ENCODE measurements around the gene BTBD3.

The BTBD3 gene

GRCh38 chr20:11918391-11918845, 725 bp downstream of the BTBD3 start:
- DNase-seq = no peak

DNA sequence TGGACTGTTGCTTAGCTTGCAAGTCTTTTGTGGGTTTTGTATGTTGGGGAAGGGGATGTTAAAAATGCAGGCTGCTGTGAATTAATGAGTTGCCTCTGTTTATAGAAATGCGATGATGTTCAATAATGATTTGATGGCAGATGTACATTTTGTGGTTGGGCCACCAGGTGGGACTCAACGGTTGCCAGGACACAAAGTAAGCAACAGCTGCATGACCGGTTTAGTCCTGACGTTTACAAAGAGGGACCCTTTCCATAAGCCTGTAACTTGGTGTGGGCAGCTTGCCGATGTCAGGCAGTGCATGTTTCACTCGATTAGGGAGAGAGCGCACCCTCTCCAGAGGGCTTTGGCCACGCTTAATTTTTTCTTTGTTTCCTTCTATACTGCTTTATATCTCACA, 1.3 kb downstream of the BTBD3 start:
- DNase-seq = no peak

GRCh38 chr20:11919581-11919980, 1.9 kb downstream of the BTBD3 start:
- DNase-seq = no peak

- DNase-seq = no peak
Measured at GRCh38 chr20:11920083-11920482, 2.4 kb downstream of the BTBD3 start.

DNA sequence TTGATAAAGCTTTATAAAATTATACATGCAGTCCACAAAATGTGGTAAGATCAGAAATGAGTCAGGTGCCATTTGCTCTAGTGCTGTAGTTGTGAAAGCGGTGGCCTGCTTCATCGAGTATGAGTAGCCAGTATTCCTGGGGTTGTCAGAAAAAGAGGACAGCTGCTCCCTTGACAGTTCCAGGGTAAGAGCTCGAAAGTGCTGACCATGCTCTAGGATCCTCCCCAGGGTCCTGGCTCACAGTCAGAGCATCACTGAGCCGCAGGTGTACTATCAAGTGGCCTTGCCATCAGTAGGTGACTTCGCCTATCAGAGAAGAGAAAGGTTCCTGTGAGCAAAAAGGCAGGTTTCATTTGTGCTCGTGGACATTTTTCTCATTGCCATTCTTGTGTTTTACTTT, 3.6 kb downstream of the BTBD3 start:
- no peak for DNase-seq

DNA sequence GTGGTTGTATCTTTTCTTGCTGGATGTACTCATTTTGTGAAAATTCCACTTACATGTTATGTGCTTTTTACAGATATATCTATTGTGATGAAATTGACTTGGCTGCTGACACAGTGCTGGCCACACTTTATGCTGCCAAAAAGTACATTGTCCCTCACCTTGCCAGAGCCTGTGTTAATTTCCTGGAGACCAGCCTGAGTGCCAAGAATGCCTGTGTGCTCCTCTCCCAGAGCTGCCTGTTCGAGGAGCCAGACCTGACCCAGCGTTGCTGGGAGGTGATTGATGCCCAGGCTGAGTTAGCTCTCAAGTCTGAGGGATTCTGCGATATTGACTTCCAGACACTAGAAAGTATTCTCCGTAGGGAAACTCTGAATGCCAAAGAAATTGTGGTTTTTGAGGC, 4.9 kb downstream of the BTBD3 start:
- DNase-seq = no peak

- DNase-seq = no peak
Measured at GRCh38 chr20:11924923-11925322, 7.2 kb downstream of the BTBD3 start.

GRCh38 chr20:11926292-11926998, 8.8 kb downstream of the BTBD3 start:
- DNase-seq = no peak

- DNase-seq = no peak
Measured at GRCh38 chr20:11929947-11930346, 12.3 kb downstream of the BTBD3 start.

GRCh38 chr20:11935212-11936154, 17.8 kb downstream of the BTBD3 start:
- no peak for DNase-seq

GRCh38 chr20:11936157-11936556, 18.5 kb downstream of the BTBD3 start:
- no peak for DNase-seq

GRCh38 chr20:11937230-11937629, 19.5 kb downstream of the BTBD3 start:
- DNase-seq = no peak

- DNase-seq = no peak
Measured at GRCh38 chr20:11941593-11942246, 24.0 kb downstream of the BTBD3 start.

GRCh38 chr20:11943778-11944177, 26.1 kb downstream of the BTBD3 start:
- no peak for DNase-seq

- DNase-seq = no peak
Measured at GRCh38 chr20:11948806-11949205, 31.1 kb downstream of the BTBD3 start.

DNA sequence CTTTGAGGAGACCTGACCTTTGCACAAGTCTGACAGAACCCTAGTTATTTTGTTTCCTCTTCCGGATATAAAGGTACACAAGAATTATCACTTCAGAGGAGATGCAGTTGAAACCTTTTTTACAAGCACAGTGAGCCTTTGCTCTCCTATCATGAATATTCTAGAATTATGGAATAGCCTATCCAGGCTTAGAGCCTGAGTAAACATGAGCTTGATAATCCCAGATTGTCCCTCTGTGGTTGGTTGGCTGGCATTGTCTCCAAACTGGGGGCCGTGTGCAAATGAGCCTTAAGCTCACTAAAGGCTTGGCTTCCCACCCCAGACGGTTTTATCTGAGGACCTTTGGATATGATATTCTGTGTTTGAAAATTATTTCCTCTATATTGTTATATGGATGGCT, 32.0 kb downstream of the BTBD3 start:
- DNase-seq = no peak

GRCh38 chr20:11951696-11952095, 34.0 kb downstream of the BTBD3 start:
- no peak for DNase-seq

DNA sequence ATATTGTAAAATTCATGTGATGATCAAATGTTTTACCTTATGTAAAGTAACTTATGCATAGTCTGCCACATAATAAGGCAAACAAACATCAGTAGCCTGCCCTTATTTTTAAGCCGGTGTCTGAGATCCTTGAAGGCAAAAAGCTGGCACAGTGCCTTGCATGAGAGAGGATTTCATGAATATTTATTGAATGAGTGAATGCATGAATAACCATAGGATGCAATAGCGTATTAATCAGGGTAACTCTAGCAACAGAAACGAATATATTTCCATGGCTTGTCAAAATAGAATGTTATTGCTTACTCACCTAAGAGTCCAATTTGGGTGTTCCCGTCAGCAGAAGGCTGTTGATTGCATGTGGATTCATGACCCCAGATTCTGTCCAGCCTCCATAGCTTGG, 34.9 kb downstream of the BTBD3 start:
- no peak for DNase-seq

DNA sequence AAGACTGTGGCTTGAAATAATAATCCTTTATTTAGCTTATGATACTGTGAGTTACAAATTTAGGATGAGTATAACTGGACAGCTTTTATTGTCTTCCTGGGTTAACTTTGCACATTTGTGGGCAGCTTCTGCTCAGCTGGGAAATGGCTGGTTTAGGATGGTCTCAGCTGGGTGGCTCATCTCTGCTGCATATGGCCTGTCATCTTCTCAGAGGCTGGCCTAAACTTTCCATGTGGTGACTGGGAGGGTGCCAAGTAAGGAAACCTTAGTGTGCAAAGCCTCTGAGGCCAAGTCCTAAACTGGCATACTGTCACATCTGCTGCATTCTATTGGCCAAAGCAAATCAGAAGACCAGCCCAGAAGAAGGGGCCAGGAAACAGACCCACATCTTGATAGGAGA, 40.2 kb downstream of the BTBD3 start:
- DNase-seq = no peak

DNA sequence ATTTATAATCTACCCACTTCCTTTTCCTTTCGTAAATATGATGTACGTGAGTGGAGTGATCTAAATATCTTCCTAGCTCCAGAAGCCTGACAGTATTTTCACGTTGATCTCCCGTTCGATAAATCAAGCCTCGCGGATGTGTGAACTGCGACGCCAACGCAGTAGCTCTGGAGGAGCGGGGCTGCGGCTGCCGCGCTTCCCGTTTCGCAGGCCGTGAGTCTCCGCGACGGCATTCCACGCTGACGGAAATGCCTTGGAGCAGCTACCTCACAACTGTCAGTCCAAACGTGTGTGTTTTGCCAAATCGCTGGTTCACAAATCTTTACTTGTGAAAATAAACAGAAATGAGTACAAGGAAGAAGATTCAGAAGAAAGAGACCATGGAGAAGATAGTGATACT, 41.2 kb downstream of the BTBD3 start:
- DNase-seq = no peak

DNA sequence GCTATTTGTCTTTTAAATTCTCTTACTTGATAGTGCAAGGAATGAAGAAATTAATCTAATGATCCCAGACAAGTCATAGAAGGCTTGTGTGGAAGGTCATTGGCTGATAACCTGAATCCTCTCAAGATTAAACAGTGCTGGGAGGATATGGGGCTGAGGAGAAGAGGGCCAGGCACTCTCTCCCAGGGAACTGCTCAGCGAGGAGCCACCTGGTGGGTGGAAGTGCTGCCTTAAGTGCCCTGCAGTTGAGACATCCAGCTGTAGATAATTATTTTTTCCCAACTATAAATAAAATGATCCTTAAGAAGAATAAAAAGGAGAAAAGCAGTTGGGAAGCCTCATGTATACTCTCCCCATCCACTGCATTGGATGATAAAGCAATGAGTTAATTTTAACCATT, 47.9 kb downstream of the BTBD3 start:
- no peak for DNase-seq

- no peak for DNase-seq
Measured at GRCh38 chr20:11966186-11966585, 48.5 kb downstream of the BTBD3 start.

DNA sequence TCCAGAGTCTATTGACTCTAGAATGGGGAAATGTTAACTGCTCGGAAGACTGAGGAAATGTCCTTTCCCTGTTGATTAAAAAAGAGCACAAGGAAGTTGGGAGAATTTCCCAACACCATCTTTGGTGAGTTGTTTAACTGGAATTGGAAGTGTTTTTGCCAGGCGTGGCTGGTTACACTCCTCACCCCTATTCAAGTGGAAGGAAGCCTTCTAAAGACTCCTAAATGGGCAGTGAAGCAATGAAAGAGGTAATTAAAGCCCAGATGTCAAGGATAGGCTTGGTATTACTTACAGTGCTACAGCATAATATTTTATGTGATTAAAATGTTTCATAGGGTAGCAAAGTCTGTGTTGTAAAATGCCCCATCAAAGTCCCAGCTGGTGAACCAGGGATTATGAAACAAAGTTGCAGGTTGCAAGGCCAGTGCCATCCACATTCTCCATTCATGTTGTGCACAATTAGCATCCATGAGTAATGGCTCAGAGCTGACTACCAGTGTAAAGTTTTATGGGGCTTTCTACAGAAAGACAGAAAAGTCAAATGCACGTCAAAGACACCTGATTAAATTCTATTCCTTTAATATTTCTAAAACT, 52.6 kb downstream of the BTBD3 start:
- DNase-seq = no peak

Data from CD4-positive, alpha-beta T cell treated with Interleukin-10 for 1 hour (primary cell).